Stimulated activated CD4-positive, alpha-beta T cell treated with anti-CD3 and anti-CD28 coated beads, Interleukin-1b, Interleukin-23, amount 100 ng/mL, for 24 hours (primary cell): ENCODE measurements around the gene KDF1.
A peak's percentile ranks its signal among the peaks of the same experiment; 100 is the strongest.

Experiments
- DNase-seq, 4 experiments: peaks; one replicate each; pipeline ENCODE4 v3.0.0-alpha.2; 2020; ENCODE audit warnings: low read depth in 4 of 4, low spot score in 1 of 4

Gene KDF1

GRCh38 chr1:26959722-26960624 lies at the start of gene KDF1:
TSS of gene KDF1 (minus strand) at chr1:26960468. CDS start at chr1:26952380, 8,088 bp downstream.
- DNase-seq = peak in 2 of 4 experiments; percentile 11 to 18

- no peak for DNase-seq
Measured at GRCh38 chr1:27009601-27010197, 49.4 kb upstream of the KDF1 start.

- DNase-seq = no peak
Measured at GRCh38 chr1:27007909-27008582, 47.8 kb upstream of the KDF1 start.

- no peak for DNase-seq
Measured at GRCh38 chr1:27006683-27007082, 46.4 kb upstream of the KDF1 start.

GRCh38 chr1:27005648-27006496 lies 45.6 kb upstream of the KDF1 start:
- DNase-seq = no peak

- DNase-seq = no peak
Measured at GRCh38 chr1:27005166-27005530, 44.9 kb upstream of the KDF1 start.

GRCh38 chr1:27004471-27005165 lies 44.4 kb upstream of the KDF1 start:
- no peak for DNase-seq

GRCh38 chr1:27003745-27004470 lies 43.6 kb upstream of the KDF1 start:
- DNase-seq = no peak

GRCh38 chr1:27001570-27002360 lies 41.5 kb upstream of the KDF1 start:
- DNase-seq = no peak

GRCh38 chr1:27000817-27001460 lies 40.7 kb upstream of the KDF1 start:
- no peak for DNase-seq

GRCh38 chr1:27000090-27000816 lies 40.0 kb upstream of the KDF1 start:
- no peak for DNase-seq

GRCh38 chr1:26999440-26999987 lies 39.2 kb upstream of the KDF1 start:
- DNase-seq = no peak

- DNase-seq = no peak
Measured at GRCh38 chr1:26998429-26999300, 38.4 kb upstream of the KDF1 start.

- DNase-seq = no peak
Measured at GRCh38 chr1:26996665-26997064, 36.4 kb upstream of the KDF1 start.

- DNase-seq = no peak
Measured at GRCh38 chr1:26996024-26996423, 35.8 kb upstream of the KDF1 start.

GRCh38 chr1:26994787-26995517 lies 34.7 kb upstream of the KDF1 start:
- no peak for DNase-seq
